ENCODE results near the gene NAV1.

- no peak for TF ChIP-seq CTCF (IDR thresholded peaks at IDR 0.05 in 8 of 11, conservative IDR thresholded peaks at IDR 0.05 in 3 of 11)
- no peak for TF ChIP-seq POLR2AphosphoS5 (IDR thresholded peaks at IDR 0.05)
- no peak for TF ChIP-seq POLR2A (IDR thresholded peaks at IDR 0.05)
These were observed 5.1 kb downstream of the NAV1 start for GRCh38 chr1:201543871-201544642.

Data from spleen (tissue), 7 donors.